Measurements from ENCODE around the gene PLEK. TPM values are rescaled to one million over a fixed set of nuclear protein-coding genes. Genes with fewer than 3 reads are reported as not detected.

PLEK gene
- total and polyA plus RNA-seq, 4 donors: 2.6 to 40.6 (median 4.6) TPM

DNA sequence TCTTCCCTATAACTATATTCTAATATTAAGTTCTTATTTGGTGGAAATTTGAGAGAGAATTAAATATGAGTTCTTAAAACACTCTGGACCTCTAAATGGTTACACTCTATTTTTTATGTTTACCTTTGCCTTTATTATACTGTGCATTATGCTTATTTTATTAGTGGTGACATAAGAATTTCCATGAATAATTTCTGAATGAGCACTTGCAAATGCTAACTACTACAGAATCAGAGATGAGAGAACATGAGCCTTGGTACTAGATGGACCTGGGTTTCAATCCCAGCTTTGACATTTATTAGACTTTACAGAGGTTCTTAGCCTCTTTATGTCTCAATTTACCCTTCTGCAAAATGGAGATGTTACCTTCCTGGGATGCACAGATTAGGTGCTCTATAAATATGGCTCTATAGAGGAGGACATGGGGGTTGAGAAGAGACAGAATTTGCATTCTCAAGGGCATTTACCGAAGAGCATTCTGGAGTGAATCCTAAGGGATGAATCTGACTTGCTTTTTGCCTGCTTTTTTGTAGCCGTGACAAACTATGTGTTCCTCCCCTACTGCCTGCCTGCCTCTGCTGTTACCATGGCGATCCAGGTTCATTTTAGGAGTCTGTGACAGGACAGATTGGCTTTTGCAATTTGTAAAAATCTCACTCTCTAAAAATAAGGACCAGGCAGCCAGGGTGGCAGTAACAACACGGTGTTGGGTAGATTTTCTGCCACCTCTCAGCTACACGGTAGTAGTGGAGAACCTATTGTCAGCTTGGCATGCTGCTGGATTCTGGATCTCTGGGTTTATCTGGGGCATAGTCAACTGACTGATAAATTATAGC, 24.6 kb upstream of the PLEK start:
- Histone ChIP-seq H3K36me3 (ENCODE audit: control insufficient read depth in 4 of 4, insufficient read depth in 3 of 4, low read depth in 1 of 4, low read length in 3 of 4) (no peaks in the 10 kb centered on the region), H3K9ac (ENCODE audit: low read depth in 1 of 2, low read length in 2 of 2) (no peak overlapping the region), H3K27ac (ENCODE audit: low read depth in 1 of 2, low read length in 2 of 2) (no peak overlapping the region), H3K4me3 (ENCODE audit: low read depth in 1 of 3, low read length in 3 of 3) (no peak overlapping the region), H3K27me3 (ENCODE audit: control insufficient read depth in 4 of 4, insufficient read depth in 4 of 4, low read length in 3 of 4) (peaks cover 0 to 13% (median 0%) of the 10 kb centered on the region in 4 donors), H3K9me3 (ENCODE audit: control insufficient read depth in 4 of 4, low read length in 3 of 4) (no peaks in the 10 kb centered on the region), H3K4me1 (ENCODE audit: control insufficient read depth in 4 of 4, insufficient read depth in 4 of 4, low read length in 3 of 4) (no peaks in the 10 kb centered on the region)
- TF ChIP-seq FOXA1 (IDR thresholded peaks at IDR 0.05): no peak
- no peak for TF ChIP-seq RXRA (IDR thresholded peaks at IDR 0.05)
- TF ChIP-seq, protein P1, sequence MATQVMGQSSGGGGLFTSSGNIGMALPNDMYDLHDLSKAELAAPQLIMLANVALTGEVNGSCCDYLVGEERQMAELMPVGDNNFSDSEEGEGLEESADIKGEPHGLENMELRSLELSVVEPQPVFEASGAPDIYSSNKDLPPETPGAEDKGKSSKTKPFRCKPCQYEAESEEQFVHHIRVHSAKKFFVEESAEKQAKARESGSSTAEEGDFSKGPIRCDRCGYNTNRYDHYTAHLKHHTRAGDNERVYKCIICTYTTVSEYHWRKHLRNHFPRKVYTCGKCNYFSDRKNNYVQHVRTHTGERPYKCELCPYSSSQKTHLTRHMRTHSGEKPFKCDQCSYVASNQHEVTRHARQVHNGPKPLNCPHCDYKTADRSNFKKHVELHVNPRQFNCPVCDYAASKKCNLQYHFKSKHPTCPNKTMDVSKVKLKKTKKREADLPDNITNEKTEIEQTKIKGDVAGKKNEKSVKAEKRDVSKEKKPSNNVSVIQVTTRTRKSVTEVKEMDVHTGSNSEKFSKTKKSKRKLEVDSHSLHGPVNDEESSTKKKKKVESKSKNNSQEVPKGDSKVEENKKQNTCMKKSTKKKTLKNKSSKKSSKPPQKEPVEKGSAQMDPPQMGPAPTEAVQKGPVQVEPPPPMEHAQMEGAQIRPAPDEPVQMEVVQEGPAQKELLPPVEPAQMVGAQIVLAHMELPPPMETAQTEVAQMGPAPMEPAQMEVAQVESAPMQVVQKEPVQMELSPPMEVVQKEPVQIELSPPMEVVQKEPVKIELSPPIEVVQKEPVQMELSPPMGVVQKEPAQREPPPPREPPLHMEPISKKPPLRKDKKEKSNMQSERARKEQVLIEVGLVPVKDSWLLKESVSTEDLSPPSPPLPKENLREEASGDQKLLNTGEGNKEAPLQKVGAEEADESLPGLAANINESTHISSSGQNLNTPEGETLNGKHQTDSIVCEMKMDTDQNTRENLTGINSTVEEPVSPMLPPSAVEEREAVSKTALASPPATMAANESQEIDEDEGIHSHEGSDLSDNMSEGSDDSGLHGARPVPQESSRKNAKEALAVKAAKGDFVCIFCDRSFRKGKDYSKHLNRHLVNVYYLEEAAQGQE (IDR thresholded peaks at IDR 0.05): no peak
- no peak for TF ChIP-seq JUND (IDR thresholded peaks at IDR 0.05)
- TF ChIP-seq, protein P2, sequence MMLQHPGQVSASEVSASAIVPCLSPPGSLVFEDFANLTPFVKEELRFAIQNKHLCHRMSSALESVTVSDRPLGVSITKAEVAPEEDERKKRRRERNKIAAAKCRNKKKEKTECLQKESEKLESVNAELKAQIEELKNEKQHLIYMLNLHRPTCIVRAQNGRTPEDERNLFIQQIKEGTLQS (IDR thresholded peaks at IDR 0.05): no peak
- TF ChIP-seq EGR1 (IDR thresholded peaks at IDR 0.05; ENCODE audit: low read depth in 2 of 2): no peak
- no peak for TF ChIP-seq HNF4G (IDR thresholded peaks at IDR 0.05)
- no peak for TF ChIP-seq SP1 (IDR thresholded peaks at IDR 0.05)
- WGBS: 64% methylated on average over 5 of the region's 5 CpGs
- DNase-seq (ENCODE audit: low spot score): no peak

DNA sequence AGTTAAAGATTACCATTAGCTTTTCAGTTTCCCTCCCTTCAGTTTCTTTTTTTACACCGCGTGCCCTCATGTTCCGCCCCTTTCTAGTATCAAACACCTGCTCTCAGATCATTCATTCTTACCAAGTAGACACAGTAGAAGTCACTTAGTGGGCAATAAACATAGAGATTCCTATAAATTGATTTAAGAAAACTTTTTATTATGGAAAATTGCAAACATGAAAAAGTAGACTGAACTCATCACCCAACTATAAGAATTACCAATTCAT, 24.1 kb upstream of the PLEK start:
- TF ChIP-seq HNF4A (conservative IDR thresholded peaks at IDR 0.05): no peak
- DNase-seq (ENCODE audit: low spot score): no peak
- H3K9me3 ChIP-seq (ENCODE audit: control insufficient read depth in 4 of 4, low read length in 3 of 4): no peaks in the 10 kb centered on the region
- no peak overlapping the region for H3K4me3 ChIP-seq (ENCODE audit: low read depth in 1 of 3, low read length in 3 of 3)
- no peak overlapping the region for H3K27ac ChIP-seq (ENCODE audit: low read depth in 1 of 2, low read length in 2 of 2)
- H3K4me1 ChIP-seq (ENCODE audit: control insufficient read depth in 4 of 4, insufficient read depth in 4 of 4, low read length in 3 of 4): no peaks in the 10 kb centered on the region
- H3K27me3 ChIP-seq (ENCODE audit: control insufficient read depth in 4 of 4, insufficient read depth in 4 of 4, low read length in 3 of 4): peaks cover 0 to 13% (median 0%) of the 10 kb centered on the region in 4 donors
- H3K9ac ChIP-seq (ENCODE audit: low read depth in 1 of 2, low read length in 2 of 2): no peak overlapping the region
- WGBS: 92% methylated on average over 3 of the region's 3 CpGs
- H3K36me3 ChIP-seq (ENCODE audit: control insufficient read depth in 4 of 4, insufficient read depth in 3 of 4, low read depth in 1 of 4, low read length in 3 of 4): no peaks in the 10 kb centered on the region

DNA sequence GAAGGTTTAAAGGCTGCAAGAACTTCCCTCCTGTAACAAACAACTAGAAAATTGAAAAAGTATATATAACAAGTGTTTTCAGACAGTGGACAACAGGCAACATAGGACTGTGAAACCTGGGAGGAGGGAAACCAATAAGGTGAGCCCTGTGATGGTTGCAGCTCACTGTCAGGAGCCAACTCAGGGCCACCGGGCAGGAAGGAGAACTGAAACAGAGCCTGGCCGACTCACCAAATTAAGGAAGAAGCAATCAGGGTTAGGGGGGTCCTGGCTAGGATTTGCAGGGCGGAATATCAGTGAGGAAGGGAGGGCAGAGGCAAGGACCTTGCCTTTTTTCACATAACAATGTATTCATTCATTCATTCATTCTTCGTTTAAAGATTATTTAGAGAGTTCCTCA, 23.5 kb upstream of the PLEK start:
- 62% methylated on average over 4 of the region's 4 CpGs for WGBS
- H3K4me3 ChIP-seq (ENCODE audit: low read depth in 1 of 3, low read length in 3 of 3): no peak overlapping the region
- no peaks in the 10 kb centered on the region for H3K36me3 ChIP-seq (ENCODE audit: control insufficient read depth in 4 of 4, insufficient read depth in 3 of 4, low read depth in 1 of 4, low read length in 3 of 4)
- peaks cover 0 to 13% (median 0%) of the 10 kb centered on the region in 4 donors for H3K27me3 ChIP-seq (ENCODE audit: control insufficient read depth in 4 of 4, insufficient read depth in 4 of 4, low read length in 3 of 4)
- no peak for TF ChIP-seq GABPA (IDR thresholded peaks at IDR 0.05 in 1 of 2, conservative IDR thresholded peaks at IDR 0.05 in 1 of 2)
- TF ChIP-seq, protein P2 (IDR thresholded peaks at IDR 0.05): no peak
- TF ChIP-seq RAD21 (IDR thresholded peaks at IDR 0.05): no peak
- TF ChIP-seq FOXA2 (IDR thresholded peaks at IDR 0.05): no peak
- TF ChIP-seq, protein P3, sequence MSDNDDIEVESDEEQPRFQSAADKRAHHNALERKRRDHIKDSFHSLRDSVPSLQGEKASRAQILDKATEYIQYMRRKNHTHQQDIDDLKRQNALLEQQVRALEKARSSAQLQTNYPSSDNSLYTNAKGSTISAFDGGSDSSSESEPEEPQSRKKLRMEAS (IDR thresholded peaks at IDR 0.05): no peak
- no peak for TF ChIP-seq SP1 (IDR thresholded peaks at IDR 0.05)
- TF ChIP-seq TAF1 (conservative IDR thresholded peaks at IDR 0.05): no peak
- TF ChIP-seq RXRA (IDR thresholded peaks at IDR 0.05): no peak
- no peak for TF ChIP-seq FOXA1 (IDR thresholded peaks at IDR 0.05)
- TF ChIP-seq NR2F2 (IDR thresholded peaks at IDR 0.05): no peak
- TF ChIP-seq YY1 (IDR thresholded peaks at IDR 0.05): no peak
- TF ChIP-seq, protein P1 (IDR thresholded peaks at IDR 0.05): no peak
- TF ChIP-seq HNF4G (IDR thresholded peaks at IDR 0.05): no peak
- TF ChIP-seq HNF4A (conservative IDR thresholded peaks at IDR 0.05): no peak
- TF ChIP-seq, protein P4, sequence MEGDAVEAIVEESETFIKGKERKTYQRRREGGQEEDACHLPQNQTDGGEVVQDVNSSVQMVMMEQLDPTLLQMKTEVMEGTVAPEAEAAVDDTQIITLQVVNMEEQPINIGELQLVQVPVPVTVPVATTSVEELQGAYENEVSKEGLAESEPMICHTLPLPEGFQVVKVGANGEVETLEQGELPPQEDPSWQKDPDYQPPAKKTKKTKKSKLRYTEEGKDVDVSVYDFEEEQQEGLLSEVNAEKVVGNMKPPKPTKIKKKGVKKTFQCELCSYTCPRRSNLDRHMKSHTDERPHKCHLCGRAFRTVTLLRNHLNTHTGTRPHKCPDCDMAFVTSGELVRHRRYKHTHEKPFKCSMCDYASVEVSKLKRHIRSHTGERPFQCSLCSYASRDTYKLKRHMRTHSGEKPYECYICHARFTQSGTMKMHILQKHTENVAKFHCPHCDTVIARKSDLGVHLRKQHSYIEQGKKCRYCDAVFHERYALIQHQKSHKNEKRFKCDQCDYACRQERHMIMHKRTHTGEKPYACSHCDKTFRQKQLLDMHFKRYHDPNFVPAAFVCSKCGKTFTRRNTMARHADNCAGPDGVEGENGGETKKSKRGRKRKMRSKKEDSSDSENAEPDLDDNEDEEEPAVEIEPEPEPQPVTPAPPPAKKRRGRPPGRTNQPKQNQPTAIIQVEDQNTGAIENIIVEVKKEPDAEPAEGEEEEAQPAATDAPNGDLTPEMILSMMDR (IDR thresholded peaks at IDR 0.05; ENCODE audit: low read depth, low read length, missing input control): no peak
- TF ChIP-seq JUND (IDR thresholded peaks at IDR 0.05): no peak
- H3K9me3 ChIP-seq (ENCODE audit: control insufficient read depth in 4 of 4, low read length in 3 of 4): no peaks in the 10 kb centered on the region
- DNase-seq (ENCODE audit: low spot score): no peak
- no peak overlapping the region for H3K9ac ChIP-seq (ENCODE audit: low read depth in 1 of 2, low read length in 2 of 2)
- H3K27ac ChIP-seq (ENCODE audit: low read depth in 1 of 2, low read length in 2 of 2): no peak overlapping the region
- no peaks in the 10 kb centered on the region for H3K4me1 ChIP-seq (ENCODE audit: control insufficient read depth in 4 of 4, insufficient read depth in 4 of 4, low read length in 3 of 4)
